ENCODE data around the gene FATE1.
A peak's percentile ranks its signal among the peaks of the same experiment; 100 is the strongest.

The FATE1 gene

DNA sequence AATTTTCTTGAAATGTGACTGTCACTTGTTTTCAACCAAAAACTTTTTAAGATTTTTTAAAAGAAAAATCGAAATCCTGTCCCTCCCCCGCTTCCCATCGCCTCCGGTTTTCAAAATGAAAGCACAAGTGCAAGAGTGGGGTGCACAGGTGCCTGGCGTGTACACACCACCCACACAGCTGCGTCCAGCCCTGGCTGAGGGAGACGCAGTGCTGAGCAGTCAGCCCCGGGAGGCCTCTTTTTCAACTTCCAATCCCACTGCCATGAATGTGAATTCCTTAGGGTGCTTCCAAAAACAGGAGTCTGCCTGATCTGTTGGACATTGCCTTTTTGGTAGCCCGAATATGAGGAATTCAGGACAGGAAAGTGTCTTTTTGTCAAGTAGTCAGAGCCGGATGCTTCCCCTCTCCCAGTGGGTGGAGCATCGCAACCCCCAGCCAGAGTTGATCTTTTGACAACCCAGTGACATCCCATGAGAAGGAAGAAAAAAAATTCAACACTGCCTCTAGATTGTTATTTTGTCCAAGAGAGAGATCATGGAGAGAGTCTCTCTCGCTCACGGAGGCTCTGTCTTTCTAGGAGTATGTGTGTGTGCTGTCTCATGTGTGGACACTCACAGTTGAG, 11.7 kb upstream of the FATE1 start:
- no peak for DNase-seq (ENCODE audit: low read depth in 2 of 2)

DNA sequence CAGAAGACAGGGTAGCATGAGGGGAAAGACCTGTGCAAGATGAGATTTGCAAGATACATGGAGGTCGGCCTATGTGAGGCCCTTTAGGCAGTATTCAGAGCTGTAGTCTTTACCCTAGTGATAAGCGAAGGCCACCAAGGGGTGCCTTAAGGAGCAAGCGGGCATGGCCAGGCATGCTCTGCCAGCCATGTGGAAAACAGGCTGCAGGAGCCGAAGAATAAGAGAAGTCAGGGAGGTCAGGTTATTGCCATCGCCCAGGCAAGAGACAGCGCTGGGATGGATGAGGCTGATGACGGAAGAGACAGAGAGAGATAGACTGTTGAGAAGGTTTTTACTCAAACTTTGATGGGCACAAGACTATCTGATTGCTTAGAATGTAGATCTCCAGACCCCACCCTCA, 7.0 kb upstream of the FATE1 start:
- no peak for DNase-seq (ENCODE audit: low read depth in 2 of 2)

DNA sequence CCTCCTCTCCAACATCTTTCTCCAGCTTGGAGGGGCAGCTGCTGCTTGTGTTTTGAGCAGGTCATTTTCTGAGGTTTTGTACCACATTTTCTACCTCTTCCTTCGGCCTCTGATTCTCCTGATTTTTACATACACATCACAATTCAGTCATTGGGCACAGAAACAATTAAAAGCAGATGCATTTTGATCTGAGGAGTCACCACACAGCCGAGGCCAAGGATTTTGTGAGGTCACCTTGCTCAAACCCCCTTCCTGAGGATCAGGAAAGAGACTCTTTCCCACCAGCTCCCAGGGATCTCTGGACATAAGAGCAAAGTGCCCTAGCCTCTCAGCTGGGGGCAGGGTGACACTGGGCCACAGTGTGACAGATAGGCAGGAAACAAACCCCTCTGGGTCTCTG, 5.4 kb upstream of the FATE1 start:
- no peak for DNase-seq (ENCODE audit: low read depth in 2 of 2)

DNA sequence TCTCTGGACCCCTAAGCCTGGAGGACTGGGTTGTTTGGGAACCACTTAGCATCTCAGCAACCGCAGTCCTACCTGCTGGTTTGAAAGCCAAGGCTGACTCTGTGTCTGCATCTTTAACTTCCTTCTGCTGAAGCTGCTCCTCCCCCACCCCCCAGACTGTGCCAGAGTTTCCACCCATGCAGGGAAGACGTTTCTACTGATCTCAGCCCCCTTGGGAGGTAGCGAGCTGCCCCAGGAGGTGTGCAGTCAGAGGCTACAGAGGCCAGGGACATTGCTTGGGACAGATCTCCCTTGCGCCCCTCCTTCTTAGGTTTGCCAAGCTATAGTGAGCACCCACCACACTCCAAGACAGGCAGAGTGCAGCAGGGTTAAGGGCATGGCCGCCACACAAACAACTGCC, 4.7 kb upstream of the FATE1 start:
- DNase-seq (ENCODE audit: low read depth in 2 of 2) = no peak

DNA sequence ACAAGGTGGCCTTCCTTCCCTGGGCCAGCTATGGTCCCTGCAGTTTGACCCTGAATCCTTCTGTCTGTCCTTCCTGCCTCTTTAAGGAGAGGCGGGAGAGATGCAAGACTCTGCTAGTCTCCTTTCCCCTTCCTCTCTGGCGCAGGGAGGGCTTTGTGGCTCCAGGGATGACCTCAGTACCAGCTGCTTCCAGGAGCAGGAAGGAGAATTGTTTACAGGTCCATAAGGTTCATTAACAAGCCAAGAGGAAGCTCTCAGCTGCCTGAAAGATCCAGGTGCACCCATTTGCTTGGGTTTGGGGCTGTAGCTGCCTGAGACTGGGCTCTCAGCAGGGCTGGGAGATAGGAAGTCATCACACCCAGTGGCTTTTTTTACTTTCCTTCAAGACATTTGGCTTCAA, 4.0 kb upstream of the FATE1 start:
- no peak for DNase-seq (ENCODE audit: low read depth in 2 of 2)

DNA sequence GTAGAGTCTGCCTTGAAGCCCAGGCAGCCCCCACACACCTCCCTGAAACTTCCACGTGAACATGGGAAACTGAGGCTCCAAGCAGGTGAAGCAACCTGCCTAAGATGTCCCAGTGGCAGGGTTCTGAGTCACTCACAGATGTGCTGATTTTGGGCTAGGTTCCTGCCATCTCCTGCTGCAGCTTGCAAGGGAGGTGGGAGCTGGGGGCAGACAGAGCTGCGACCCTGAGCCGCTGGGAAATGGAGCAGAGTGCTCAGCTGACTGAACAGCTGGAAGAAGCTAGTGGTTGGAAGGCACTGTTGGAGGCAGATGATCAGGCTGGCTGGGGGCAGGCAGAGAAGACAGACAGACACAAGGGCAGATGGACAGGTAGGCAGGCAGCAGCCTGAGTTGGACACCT, 3.6 kb upstream of the FATE1 start:
- DNase-seq (ENCODE audit: low read depth in 2 of 2) = no peak

DNA sequence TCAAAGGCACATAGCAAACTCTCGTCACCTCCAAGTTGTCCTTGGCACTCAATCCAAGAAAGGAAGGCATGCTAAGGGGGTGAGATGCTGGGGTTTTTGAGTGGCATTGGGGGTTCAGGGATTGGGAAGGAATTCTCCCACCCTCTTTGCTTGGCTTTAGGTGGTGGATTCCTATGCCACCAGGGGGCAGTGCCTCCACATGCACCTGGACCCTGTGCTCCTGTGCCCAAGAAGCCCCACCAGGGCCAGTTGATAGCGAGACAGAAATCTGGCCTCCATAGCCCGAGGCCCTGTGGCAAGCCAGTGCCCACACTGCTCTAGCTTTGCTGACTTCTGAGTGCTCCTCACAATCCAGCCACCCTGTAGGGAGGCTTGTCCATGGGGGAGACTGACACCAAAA, 2.0 kb upstream of the FATE1 start:
- peak in 1 of 2 donors; percentile 6 for DNase-seq (ENCODE audit: low read depth in 2 of 2)

DNA sequence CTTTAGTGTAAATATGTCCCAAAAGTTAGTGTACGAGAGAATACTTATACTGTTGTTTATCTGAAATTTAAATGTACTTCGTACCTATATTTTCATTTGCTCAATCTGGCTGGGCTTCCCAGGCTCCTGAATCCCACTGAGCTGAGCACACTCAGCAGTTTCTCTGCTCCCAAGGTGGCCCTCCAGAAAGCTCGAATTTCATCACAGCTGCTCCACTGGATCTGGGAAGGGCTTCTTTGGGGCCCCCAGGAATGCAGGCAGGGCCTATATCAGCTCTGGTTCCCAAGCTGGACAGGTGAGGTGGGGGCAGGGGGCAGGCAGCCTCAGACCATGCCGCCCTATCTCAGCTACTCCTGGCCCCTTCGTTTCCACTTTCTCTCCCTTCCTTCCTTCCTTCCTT, 1.5 kb upstream of the FATE1 start:
- DNase-seq (ENCODE audit: low read depth in 2 of 2) = no peak

DNA sequence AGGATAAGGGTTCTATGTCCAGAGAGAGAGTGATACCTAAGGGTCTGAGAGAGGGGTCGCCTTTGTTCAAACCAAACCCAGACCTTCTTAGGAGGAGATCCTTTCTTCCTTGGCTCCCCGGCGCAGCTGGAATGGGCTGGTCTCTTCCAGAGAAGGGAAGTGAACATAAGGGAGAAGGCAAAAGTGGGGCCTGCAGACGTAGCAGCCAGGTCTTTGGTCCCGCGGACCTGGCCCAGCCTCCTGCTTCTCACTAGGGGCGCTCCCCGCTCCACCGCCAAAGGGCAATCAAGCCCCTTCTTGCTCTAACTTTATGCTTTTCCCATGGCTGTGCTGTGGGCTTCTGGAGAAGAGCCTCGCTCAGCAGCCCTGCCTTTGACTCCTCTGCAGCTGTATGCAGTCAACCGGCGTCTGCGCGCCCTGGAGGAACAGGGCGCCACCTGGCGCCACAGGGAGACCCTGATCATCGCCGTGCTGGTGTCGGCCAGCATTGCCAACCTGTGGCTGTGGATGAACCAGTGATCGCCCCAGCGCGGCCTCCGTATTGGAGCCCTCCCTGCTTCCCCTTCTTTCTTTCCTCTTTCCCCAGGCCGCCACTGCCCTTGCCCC, 6.5 kb downstream of the FATE1 start:
- no peak for DNase-seq (ENCODE audit: low read depth in 2 of 2)

DNA sequence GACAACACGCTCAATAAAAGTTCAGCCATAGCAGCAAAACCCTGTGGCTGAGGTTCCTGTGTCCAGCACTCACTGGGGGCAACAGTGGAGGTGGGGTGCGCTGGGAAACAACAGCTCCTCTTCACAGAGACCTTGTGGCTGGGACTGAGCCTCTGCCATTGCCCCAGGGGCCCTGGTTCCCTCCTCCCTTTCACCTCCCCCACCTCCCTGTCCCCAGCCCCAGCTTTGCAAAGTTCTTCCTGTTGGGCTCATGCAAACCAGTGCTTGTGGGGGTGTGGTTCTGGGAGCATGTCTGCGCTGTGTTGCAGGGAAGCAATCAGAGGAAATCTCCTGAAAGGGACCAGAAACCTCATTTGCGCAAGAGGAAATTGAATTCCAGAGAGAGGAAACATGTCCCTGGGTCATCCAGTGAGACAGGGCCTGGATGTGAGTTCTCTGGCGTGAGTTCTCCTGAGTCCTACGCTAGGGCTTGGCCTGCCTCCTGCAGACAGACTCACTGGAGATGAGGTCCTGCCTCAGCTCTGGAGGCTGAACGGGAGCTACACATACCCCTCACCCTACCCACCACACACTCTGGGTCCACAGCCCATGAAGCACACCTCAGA, 7.4 kb downstream of the FATE1 start:
- no peak for DNase-seq (ENCODE audit: low read depth in 2 of 2)

DNA sequence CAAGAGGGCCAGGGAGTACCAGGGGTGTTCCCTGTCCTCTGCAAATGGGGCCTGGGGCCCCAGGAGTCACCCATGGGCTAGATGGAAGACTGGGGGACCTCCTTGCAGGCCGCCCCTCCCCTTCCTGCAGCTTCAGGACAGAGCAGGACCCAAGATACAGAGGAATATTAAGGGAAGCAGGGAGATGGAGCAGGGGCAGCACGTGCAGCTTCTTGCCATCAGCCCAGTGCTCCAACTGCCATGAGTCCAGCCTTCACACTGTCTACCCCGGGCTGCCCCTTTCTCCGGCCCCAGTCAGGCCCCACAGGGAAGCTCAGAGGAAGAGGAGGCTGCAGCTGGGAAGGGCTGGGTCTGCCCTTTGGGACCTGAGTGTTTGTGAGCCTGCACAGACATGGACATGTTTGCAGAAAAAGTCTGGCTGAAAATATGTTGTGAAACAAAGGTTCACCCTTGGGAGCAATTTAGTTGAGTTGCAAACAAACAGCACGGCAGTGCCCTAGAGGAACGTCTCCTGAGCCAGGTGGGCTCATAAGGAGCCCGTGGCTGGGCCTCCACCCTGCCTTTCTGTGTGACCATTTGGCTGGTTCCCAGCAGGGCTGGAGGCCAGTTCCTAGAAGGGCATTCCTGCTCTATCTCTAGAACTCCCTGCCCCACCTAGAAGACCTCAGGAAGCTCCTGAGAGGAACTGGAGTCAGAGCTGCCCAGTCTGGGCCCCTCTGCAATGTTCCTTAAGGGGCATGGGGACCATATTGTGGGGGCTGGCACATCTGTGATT, 8.9 kb downstream of the FATE1 start:
- DNase-seq (ENCODE audit: low read depth in 2 of 2) = no peak

DNA sequence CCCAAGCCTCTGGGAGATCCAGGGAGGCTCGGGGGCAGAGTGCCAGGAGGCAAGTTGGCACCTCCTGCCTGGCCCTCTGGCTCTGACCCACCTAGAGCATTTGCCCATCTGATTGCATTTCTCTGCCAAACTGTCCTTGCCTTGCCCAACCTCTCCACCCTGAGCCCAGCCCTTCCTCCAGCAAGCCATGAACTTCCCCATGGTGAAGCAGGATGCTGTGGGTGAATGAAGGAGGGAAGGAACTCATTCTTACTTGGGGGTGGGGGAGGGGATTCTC, 9.4 kb downstream of the FATE1 start:
- no peak for DNase-seq (ENCODE audit: low read depth in 2 of 2)

DNA sequence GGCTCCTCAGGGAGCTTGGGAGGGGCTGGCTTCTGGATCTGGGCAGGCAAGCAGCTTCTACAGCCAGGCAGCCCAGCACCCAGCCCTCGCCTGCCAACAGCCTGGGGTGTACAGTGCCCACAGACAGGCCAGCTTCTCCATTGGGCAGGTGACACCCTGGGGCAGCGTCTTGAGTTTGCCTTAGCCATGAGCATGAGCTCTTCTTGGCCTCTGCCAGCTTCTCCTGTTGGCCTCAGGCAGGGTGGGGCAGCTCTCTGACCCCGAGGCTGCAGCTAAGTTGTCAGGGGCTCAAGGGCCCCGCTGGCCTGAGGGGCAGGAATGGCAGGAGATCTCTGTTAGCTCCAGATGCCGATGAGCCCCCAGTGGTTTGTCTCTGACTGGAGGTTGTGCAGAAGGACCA, 10.9 kb downstream of the FATE1 start:
- DNase-seq (ENCODE audit: low read depth in 2 of 2) = no peak

DNA sequence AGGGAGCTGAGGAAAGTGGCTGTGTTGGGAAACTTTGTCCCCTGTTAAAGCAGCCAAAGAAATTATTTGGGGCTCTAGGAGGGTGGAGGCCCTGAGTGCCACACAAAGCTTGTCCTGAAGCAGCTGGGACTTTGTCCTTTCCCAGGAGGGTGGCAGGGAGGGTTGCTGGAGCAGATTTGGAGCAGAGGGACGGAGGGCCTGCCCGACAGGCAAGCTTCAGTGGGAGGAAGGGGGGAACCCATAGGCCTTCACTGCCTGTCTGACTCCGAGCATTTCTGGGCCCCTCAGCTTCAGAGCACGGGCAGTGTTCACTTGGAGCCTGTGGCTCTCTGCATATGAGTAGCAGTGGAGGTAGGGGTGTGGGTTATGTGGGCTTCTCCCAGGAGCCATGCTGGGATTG, 11.5 kb downstream of the FATE1 start:
- no peak for DNase-seq (ENCODE audit: low read depth in 2 of 2)

DNA sequence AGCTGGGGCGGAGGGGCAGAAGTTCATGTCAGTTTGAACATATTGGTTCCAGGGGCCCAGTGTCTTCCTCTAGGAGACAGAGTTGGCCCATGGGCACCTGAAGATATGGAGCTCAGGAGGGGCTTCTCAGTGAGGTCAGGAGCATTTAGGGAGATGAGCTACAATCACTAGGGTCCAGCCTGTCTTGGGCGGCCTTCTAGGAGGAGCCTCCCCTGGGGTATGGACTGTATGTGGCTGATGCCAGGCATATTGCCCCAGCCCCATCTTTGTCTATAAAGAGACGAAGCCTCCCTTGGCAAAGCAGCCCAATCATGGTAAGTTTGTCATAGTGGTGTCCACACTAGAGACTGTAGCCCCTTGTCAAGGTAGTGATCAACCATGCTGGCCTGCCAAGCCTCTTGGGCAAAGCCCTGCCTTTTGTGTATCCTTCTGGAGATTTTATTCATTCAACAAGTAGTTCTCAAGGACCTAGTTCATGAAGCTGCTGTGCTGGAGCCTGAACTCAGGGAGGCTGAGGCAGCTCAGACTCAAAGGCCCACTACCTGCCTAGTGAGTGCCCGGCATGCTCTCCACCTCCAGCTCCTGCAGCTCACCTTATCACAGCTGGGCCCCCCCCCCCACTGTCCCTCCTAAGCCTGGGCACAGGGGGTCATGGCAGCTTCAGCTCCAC, 13.4 kb downstream of the FATE1 start:
- DNase-seq (ENCODE audit: low read depth in 2 of 2) = no peak

DNA sequence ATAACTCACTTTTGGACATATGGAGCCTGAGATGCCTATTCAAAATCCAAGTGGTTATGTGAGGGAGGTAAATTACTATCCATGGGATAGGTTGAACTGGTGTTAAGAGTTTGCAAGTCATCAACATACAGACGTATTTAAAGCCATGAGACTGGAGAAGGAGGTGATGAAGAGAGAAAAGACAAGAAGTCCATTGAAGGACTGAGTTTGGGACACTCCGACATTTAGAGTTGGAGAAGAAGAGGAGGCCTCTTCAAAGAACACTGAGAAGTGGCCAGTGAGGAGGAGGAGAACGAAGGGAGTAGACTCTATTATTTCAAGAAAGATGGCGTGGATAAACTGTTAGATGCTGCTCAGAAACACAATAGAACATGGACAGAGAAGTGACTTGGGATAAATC, 18.6 kb downstream of the FATE1 start, which contains the start of gene CNGA2:
Gene CNGA2 (plus strand): TSS at position 301 of the 400 bp plus-strand sequence. CDS start 3,738 bp downstream, outside the sequence.
- DNase-seq (ENCODE audit: low read depth in 2 of 2) = no peak

DNA sequence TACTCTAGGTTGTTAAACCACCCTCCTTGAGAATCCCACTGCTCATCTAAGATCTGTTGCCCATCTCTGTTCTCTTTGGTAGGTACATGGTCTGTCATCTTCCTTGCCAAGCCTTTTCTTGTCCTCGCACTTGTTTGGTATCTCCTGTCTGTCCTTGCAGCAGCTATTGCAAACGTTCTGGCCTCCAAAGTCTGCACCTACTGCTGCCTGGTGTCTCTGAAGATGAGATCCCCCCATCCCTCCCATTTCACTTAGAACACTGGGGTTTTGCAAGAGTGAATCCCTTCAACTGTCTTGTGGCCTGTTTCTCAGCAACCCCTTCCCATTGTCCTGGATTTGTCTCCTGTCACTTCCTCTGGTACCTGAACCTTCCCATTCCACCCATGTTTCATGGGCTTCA, 19.4 kb downstream of the FATE1 start:
- no peak for DNase-seq (ENCODE audit: low read depth in 2 of 2)

DNA sequence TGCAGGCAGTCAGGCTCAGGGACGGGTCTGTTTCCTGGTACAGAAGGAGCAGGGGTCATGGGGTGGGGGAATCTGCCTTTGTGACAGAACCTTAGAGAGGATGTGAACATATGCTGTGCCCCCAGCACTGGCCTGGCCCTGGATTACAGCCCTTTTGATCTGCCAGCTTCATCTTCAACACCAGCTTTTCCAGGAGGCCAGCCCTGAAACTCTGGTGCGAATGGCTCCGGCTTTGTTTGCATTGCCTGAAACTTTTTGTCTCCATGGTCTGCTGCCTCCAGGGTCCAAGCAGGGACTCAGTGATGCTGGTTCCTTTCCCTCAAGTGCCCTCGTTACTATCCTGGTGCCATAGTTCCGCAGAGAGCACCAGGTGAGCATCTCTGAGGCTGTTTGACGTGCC, 20.9 kb downstream of the FATE1 start:
- DNase-seq (ENCODE audit: low read depth in 2 of 2) = no peak

DNA sequence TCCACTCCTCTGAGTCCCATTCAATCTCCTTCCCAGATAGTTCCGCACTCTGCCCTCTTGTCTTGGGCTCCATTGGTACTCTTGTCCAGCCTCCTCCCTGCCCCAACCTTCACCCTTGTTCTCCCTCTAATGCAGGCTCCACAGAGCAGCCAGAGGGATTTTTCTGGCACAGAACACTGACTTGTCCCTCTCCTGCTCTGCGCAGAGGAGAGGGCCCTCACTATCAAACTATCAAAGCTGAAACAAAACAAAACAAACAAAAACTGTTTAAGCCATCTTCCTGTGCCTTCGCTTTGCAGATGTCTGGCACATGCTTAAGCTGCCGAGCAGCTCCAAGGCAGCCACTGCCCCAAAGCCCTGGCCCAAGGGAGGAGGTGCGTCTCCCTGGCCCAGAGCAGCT, 21.7 kb downstream of the FATE1 start:
- DNase-seq (ENCODE audit: low read depth in 2 of 2) = no peak

DNA sequence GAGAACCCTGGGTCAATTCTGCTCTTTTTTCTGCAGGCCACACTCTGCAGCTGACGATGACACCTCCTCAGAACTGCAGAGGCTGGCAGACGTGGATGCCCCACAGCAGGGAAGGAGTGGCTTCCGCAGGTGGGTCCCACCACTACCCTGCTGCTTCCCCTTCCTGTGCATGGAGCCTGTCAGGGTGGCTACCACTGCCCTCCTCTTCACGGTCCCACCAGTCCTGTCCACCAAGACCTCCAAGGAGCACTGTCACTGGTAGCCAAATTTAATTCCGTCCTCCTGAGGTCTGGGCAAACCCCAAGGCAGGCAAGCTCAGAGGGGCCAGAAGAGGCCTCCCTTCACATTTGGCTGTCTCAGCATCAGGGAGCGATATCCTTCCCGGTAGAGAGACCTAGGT, 22.9 kb downstream of the FATE1 start:
- DNase-seq (ENCODE audit: low read depth in 2 of 2) = no peak

DNA sequence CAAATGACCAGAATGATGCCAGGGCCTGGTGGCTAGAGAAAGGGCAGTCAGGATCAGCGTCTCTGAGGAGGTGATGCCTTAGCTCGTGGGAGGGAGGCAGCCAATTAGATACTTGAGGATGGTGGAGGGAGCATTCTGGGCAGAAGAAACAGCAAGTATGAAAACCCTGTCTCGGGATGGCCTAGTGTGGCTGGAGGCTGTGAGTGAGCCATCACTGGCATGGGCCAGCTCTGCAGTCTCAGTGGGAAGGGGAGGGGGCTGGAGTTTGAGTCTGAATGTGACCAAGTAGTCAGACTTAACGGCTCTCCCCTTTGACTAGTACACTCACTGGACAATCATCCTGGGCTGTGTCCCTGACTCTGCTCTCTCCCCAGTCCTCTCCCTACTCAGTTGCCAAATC, 25.8 kb downstream of the FATE1 start:
- DNase-seq (ENCODE audit: low read depth in 2 of 2) = no peak

DNA sequence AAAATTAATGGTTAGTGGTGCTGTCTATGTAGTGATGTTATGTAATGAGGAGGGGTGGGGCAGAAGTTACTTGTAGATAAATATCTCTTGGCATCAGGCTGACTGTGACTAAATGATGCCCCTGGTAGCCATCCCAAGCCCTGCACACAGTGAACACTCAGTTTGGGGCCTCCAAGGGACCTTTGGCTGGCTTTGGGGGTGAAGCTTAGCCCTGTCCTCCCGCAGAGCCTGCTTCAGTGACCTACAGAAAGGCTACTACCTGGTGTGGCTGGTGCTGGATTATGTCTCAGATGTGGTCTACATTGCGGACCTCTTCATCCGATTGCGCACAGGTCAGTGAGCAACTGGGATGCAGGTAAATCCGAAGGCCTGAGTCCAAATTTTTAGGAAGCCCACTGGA, 26.5 kb downstream of the FATE1 start:
- DNase-seq (ENCODE audit: low read depth in 2 of 2) = no peak

Measured in activated CD4-positive, alpha-beta T cell treated with anti-CD3 and anti-CD28 coated beads for 24 hours (primary cell).